ENCODE data around the gene CES2. TPM values are rescaled to one million over a fixed set of nuclear protein-coding genes. Genes with fewer than 3 reads are reported as not detected.

Gene CES2
- total RNA-seq, 2 experiments from 2014 or later, result 45.4 to 46.4 TPM

DNA sequence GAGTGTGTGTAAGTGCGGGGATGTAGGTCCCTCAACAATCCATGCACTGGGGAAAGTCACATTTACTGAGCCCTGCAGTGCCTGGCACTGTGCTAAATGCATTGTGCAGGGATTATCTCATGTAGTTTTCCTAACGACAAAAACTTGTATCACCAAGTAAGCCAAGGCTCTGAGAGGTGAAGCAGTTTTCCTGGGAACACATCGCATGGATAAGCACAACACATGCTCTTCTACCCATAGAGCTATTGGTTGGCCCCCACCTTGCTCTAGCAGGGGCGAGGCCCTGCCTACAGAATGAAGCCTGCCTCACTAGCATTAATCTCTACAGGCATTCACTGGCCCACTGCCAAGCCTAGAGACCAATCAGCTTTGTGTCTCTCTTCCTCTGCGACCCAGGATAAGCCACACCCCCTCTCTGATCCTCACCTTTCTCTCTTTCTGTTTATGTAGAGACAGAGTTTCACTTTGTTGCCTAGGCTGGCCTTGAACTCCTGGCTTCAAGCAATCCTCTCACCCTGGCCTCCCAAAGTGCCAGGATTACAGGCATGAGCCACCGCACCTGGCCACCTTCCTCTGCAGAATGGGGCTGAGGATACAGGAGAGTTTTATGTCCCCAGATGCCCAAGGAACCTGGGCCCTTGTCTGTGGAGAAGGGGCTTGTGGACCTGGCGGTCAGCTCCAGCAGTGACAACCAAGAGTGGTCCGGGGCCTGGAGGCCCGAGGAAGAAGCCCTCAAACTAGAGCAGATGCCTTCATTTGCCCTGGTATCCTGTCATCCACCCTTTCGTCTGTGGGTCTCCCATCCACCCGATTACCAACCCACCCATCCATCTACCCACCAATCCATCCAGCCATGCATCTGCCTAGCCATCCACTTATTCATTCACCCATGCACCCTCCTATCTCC, 29.4 kb upstream of the CES2 start:
- ATAC-seq (ENCODE audit: low read depth), result peak; percentile 76
- Mint-ChIP-seq H3K27me3 (no peaks in the 10 kb centered on the region), H3K9me3 (no peaks in the 10 kb centered on the region), H3K36me3 (no peaks in the 10 kb centered on the region), H3K27ac (peak overlapping the region; percentile 82), H3K4me3 (peak overlapping the region; percentile 41), H3K4me1 (peaks cover 7% of the 10 kb centered on the region)
- POLR2A ChIA-PET, result interaction anchor here (1.3 kb wide), 1 partner anchor 13 kb away, joined by 5 read pairs; no protein-coding TSS in a partner anchor
- no peak for DNase-seq

DNA sequence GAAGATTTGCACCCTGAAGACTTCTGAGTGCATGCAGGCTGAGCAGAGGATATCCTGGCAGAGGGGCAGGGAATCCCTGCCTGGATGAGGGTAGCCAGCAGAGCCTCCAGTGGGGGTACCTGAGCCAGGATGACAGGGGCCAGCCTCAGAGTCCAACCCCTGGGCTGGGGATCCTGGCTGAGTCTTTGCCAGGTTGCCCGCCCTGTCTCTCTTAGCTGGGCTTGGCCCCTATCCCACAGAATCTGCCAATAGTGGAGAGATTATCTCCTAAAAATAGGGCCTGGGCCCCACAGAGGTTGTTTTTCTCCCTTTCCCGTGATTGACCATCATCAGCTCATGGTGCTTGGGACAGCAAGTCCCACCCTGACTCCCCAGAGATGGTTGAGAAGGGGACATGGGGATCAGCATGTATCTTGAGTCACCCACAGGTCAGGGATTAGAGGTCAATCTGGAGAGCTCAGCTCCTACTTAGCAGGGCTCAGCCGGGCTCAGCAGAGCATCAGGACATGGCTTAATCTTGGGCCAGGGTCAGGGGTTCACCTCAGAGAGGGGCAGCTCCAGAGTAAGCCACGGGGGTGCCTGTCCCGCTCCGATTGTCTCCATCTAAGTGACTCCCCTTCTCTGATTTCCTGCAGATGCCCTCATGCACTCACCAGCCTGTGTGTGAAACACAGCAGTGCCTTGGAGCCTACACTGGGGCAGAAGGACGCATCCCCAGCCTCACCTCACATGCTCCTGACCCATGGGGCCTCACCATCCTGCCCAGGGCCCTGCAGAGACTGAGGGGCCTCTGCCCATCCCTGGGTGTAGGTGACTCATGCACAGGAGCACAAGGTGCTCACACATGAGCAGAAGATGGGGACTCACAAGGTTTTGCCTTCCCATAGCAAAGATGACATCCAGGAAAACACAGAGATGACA, 28.1 kb upstream of the CES2 start:
- Mint-ChIP-seq H3K36me3 (no peaks in the 10 kb centered on the region), H3K27me3 (peaks cover 3% of the 10 kb centered on the region), H3K27ac (no peak overlapping the region), H3K4me3 (no peak overlapping the region), H3K4me1 (peaks cover 7% of the 10 kb centered on the region), H3K9me3 (no peaks in the 10 kb centered on the region)
- DNase-seq (no peak), ATAC-seq (ENCODE audit: low read depth) (no peak)
- POLR2A ChIA-PET, result no interaction called here

GRCh38 chr16:66908116-66908515, 27.2 kb upstream of the CES2 start:
- DNase-seq (no peak), ATAC-seq (ENCODE audit: low read depth) (no peak)
- Mint-ChIP-seq H3K4me1 (peaks cover 7% of the 10 kb centered on the region), H3K9me3 (no peaks in the 10 kb centered on the region), H3K27me3 (peaks cover 3% of the 10 kb centered on the region), H3K27ac (no peak overlapping the region), H3K4me3 (no peak overlapping the region), H3K36me3 (no peaks in the 10 kb centered on the region)
- POLR2A ChIA-PET, result no interaction called here

GRCh38 chr16:66908762-66909559, 26.4 kb upstream of the CES2 start:
- H3K4me1 Mint-ChIP-seq, result peaks cover 7% of the 10 kb centered on the region
- H3K27ac Mint-ChIP-seq, result no peak overlapping the region
- no peaks in the 10 kb centered on the region for H3K36me3 Mint-ChIP-seq
- ATAC-seq (ENCODE audit: low read depth) (no peak), DNase-seq (no peak)
- H3K4me3 Mint-ChIP-seq, result no peak overlapping the region
- no peaks in the 10 kb centered on the region for H3K9me3 Mint-ChIP-seq
- peaks cover 3% of the 10 kb centered on the region for H3K27me3 Mint-ChIP-seq
- POLR2A ChIA-PET, result no interaction called here

DNA sequence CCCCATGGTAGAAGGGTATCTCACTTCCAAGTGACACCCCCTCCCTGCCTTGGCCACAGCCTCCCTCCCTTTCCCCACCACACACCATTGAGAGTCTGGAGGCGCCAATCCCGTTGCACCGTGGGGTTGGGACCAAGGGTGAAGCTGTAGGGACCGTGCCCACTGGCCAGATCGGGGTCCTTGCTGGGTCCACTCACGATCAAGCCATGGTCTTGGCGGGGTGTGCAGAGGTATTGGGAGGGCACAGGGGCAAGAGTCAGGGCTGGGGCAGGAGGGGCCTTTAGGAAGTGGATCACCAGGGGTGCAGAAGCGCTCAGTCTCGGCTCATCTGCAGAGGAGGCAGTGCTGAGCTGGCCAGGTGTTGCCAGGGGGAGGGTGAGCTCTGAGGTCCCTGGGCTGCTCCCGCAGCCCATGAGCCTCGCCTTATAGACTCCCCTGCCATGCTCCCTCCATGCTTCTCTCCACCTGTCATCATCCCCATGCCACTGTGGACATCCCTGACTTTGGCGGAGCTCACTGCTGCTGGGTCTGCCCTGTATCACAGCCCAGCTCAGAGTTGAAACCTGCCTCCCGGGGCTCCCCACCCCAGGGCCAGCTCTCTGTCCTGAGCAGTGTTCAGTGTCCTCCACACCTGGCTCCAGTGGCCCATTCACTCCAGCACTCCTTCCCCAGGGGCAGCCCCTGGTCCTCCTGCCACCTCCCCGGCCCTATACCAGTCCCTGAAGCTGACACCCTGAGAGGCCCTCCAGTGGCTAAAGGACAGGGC, 25.0 kb upstream of the CES2 start:
- H3K27ac Mint-ChIP-seq, result no peak overlapping the region
- POLR2A ChIA-PET, result interaction anchor here (1.3 kb wide), 1 partner anchor 16 kb away, joined by 3 read pairs; no protein-coding TSS in a partner anchor

DNA sequence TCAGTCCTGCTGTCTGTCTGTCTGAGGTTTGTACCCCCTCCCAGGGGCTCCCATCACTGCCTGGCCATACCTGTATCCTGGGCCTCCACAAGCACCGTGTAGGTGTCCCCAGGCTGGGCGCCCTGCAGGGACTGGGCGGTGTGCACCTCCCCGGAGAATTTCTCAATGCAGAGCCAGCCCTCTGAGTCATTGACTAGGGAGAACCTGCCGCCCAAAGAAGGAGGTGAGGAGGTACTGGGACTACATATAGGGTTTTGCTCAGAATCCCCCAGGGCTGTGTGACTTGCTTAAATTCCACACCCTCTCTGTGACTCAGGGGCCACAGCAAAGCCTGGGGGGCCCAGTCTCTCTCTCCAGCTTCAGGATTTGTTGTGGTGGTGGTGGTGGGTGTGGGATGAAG, 24.2 kb upstream of the CES2 start:
- H3K4me3 Mint-ChIP-seq, result no peak overlapping the region
- H3K4me1 Mint-ChIP-seq, result peaks cover 3% of the 10 kb centered on the region
- no peak overlapping the region for H3K27ac Mint-ChIP-seq
- H3K27me3 Mint-ChIP-seq, result peaks cover 11% of the 10 kb centered on the region
- POLR2A ChIA-PET, result interaction anchor here (1.3 kb wide), 1 partner anchor 17 kb away, joined by 3 read pairs; no protein-coding TSS in a partner anchor
- ATAC-seq (ENCODE audit: low read depth), result no peak
- no peak for DNase-seq
- no peaks in the 10 kb centered on the region for H3K9me3 Mint-ChIP-seq
- no peaks in the 10 kb centered on the region for H3K36me3 Mint-ChIP-seq

More for the DNA sequence above, 25.0 kb upstream of the CES2 start:
- DNase-seq (no peak), ATAC-seq (ENCODE audit: low read depth) (no peak)
- H3K36me3 Mint-ChIP-seq, result no peaks in the 10 kb centered on the region
- peaks cover 9% of the 10 kb centered on the region for H3K27me3 Mint-ChIP-seq
- H3K4me1 Mint-ChIP-seq, result peaks cover 7% of the 10 kb centered on the region
- no peak overlapping the region for H3K4me3 Mint-ChIP-seq
- H3K9me3 Mint-ChIP-seq, result no peaks in the 10 kb centered on the region

DNA sequence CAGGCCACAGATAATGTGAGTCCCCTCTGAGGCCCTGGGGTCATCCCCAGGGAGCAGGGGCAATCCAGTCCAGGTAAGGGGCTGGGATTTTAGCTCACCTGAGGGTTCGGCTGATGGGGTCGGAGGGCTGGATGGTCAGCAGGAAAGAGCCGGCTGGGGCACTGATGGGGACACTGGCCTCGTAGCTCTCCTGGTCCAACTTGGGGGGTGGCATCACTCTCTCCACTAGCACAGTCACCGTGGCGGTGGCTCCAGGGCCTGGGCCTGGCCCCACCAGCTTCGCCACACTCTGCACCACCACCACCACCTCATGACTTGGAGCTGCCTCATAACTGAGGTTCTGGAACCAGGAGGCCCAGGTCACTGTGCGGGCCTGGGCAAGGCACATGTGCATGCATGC, 23.5 kb upstream of the CES2 start:
- DNase-seq (no peak), ATAC-seq (ENCODE audit: low read depth) (no peak)
- POLR2A ChIA-PET, result interaction anchor here (0.9 kb wide), 1 partner anchor 17 kb away, joined by 3 read pairs; no protein-coding TSS in a partner anchor
- Mint-ChIP-seq H3K4me1 (no peaks in the 10 kb centered on the region), H3K27ac (no peak overlapping the region), H3K9me3 (no peaks in the 10 kb centered on the region), H3K4me3 (no peak overlapping the region), H3K36me3 (no peaks in the 10 kb centered on the region), H3K27me3 (peaks cover 11% of the 10 kb centered on the region)

DNA sequence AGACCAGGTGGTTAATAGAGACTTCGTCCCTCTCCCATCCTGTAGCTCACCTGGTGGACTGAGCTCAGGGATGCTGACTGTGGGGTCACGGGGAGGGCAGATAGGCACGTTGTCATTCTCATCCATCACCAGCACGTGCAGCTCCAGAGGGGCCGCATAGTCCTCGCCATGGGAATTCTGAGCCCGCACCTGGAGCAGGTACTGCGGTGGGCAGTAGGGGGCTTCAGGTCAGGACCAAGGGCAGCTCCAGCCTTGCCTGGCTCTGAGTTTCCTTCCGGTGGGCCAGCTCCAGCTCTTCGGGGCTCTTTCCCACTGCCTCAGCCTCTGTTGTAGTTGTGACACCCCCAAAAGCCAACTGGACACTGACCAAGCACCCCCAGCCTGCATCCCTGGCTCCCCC, 22.2 kb upstream of the CES2 start:
- POLR2A ChIA-PET, result no interaction called here
- Mint-ChIP-seq H3K4me1 (no peaks in the 10 kb centered on the region), H3K27ac (no peak overlapping the region), H3K4me3 (no peak overlapping the region), H3K36me3 (no peaks in the 10 kb centered on the region), H3K9me3 (no peaks in the 10 kb centered on the region), H3K27me3 (peaks cover 12% of the 10 kb centered on the region)
- DNase-seq, result no peak
- no peak for ATAC-seq (ENCODE audit: low read depth)

DNA sequence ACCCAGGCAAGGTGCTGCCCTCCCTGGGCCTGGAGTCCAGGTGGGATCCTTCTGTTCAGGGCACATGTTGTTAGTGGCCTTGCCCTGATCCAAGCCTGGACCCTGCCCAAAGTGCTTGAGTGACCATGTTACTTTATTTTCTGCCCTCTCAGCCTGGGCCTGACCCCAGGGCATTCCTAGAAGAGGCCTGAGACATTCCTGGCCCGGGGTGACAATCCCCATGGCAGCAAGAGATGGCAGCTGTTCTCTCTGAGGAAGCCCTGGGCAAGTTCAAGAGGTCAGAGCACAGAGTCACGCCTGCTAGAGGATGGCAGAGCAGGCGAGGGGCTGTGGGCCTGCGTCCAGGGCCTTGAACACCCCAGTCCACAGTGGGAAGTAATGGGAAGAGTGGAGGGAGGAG, 21.6 kb upstream of the CES2 start:
- Mint-ChIP-seq H3K27ac (no peak overlapping the region), H3K36me3 (no peaks in the 10 kb centered on the region), H3K27me3 (peaks cover 15% of the 10 kb centered on the region), H3K9me3 (no peaks in the 10 kb centered on the region), H3K4me3 (no peak overlapping the region), H3K4me1 (no peaks in the 10 kb centered on the region)
- DNase-seq (no peak), ATAC-seq (ENCODE audit: low read depth) (no peak)
- POLR2A ChIA-PET, result no interaction called here

- no peaks in the 10 kb centered on the region for H3K9me3 Mint-ChIP-seq
- no peaks in the 10 kb centered on the region for H3K36me3 Mint-ChIP-seq
- H3K4me1 Mint-ChIP-seq, result no peaks in the 10 kb centered on the region
- H3K27ac Mint-ChIP-seq, result no peak overlapping the region
- H3K4me3 Mint-ChIP-seq, result no peak overlapping the region
- DNase-seq, result no peak
- POLR2A ChIA-PET, result no interaction called here
- no peak for ATAC-seq (ENCODE audit: low read depth)
- H3K27me3 Mint-ChIP-seq, result peaks cover 19% of the 10 kb centered on the region
Observed at GRCh38 chr16:66914541-66914940, 20.8 kb upstream of the CES2 start.

- DNase-seq, result no peak
- no peaks in the 10 kb centered on the region for H3K9me3 Mint-ChIP-seq
- H3K4me3 Mint-ChIP-seq, result no peak overlapping the region
- H3K27me3 Mint-ChIP-seq, result peaks cover 19% of the 10 kb centered on the region
- no peak overlapping the region for H3K27ac Mint-ChIP-seq
- H3K36me3 Mint-ChIP-seq, result no peaks in the 10 kb centered on the region
- no peaks in the 10 kb centered on the region for H3K4me1 Mint-ChIP-seq
- no peak for ATAC-seq (ENCODE audit: low read depth)
- POLR2A ChIA-PET, result no interaction called here
Observed at GRCh38 chr16:66915041-66915440, 20.3 kb upstream of the CES2 start.

DNA sequence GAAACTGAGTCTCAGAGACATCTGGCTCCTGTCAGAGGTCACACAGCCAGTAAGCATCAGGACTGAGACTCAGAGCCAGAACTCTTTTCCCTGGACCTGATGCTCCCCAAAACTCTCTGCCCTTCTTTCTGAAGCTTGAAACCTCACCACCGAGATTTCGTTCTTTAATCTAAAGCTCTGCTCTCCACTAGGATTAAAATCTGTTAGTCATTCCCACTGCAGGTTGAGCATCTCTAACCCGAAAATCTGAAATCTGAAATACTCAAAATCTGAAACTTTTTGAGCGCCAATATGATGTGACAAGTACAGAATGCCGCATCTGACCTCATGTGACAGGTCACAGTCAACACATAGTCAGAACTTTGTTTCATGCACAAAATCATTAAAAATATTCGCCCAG, 18.8 kb upstream of the CES2 start:
- POLR2A ChIA-PET, result no interaction called here
- no peaks in the 10 kb centered on the region for H3K36me3 Mint-ChIP-seq
- no peak overlapping the region for H3K27ac Mint-ChIP-seq
- H3K27me3 Mint-ChIP-seq, result peaks cover 20% of the 10 kb centered on the region
- H3K9me3 Mint-ChIP-seq, result no peaks in the 10 kb centered on the region
- ATAC-seq (ENCODE audit: low read depth) (no peak), DNase-seq (no peak)
- H3K4me3 Mint-ChIP-seq, result no peak overlapping the region
- H3K4me1 Mint-ChIP-seq, result no peaks in the 10 kb centered on the region

Data from activated naive CD8-positive, alpha-beta T cell treated with anti-CD3 and anti-CD28 coated beads, Interleukin-2, amount 10 ng/mL, durations not matched to agents 7 days and 5 days (primary cell).